Breast epithelium (tissue), 3 donors: ENCODE data around the gene BNC2.

Experiments used
- POLR2A ChIP-seq: fragments of 450-650 bp; IDR thresholded peaks from one replicate; pipeline ENCODE4 v1.6.1; 2016; ENCODE audit warnings: antibody characterized with exemption, mild to moderate bottlenecking, moderate library complexity
- POLR2AphosphoS5 ChIP-seq, 3 donors: sonication (generic); formaldehyde crosslinking; IDR thresholded peaks; one replicate each; pipeline ENCODE4 v1.6.1; 2017; ENCODE audit warnings: antibody characterized with exemption in 3 of 3
- TF ChIP-seq, protein P1 (sequence below), 3 donors: fragments of 450-650 bp; IDR thresholded peaks; one replicate each; pipeline ENCODE4 v1.5.1; 2016 to 2017; ENCODE audit warnings: antibody characterized with exemption in 3 of 3, mild to moderate bottlenecking in 3 of 3, moderate library complexity in 3 of 3

DNA sequence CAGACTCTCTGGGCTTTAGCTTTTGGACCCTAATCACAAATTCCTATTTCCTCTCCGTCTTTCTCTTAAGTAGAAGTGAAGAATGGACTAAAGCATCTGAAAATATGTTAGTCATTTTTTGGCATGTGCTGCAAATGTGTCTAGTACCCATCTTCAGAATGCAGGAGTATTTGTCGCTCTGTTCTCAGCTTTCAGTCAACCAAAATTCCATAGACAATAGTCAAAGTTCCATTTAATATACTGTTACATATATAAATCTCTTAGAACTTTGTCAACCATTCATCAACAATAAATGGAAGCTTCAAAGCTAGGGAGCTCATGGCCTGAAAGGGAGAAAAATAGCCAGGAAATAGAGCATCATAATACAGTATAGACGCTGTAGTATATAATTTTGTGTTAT, 509.4 kb downstream of the BNC2 start:
- TF ChIP-seq, protein P1, sequence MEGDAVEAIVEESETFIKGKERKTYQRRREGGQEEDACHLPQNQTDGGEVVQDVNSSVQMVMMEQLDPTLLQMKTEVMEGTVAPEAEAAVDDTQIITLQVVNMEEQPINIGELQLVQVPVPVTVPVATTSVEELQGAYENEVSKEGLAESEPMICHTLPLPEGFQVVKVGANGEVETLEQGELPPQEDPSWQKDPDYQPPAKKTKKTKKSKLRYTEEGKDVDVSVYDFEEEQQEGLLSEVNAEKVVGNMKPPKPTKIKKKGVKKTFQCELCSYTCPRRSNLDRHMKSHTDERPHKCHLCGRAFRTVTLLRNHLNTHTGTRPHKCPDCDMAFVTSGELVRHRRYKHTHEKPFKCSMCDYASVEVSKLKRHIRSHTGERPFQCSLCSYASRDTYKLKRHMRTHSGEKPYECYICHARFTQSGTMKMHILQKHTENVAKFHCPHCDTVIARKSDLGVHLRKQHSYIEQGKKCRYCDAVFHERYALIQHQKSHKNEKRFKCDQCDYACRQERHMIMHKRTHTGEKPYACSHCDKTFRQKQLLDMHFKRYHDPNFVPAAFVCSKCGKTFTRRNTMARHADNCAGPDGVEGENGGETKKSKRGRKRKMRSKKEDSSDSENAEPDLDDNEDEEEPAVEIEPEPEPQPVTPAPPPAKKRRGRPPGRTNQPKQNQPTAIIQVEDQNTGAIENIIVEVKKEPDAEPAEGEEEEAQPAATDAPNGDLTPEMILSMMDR (IDR thresholded peaks at IDR 0.05) = no peak
- no peak for TF ChIP-seq POLR2AphosphoS5 (IDR thresholded peaks at IDR 0.05)
- no peak for TF ChIP-seq POLR2A
